Measurements from ENCODE around the gene PDYN. TPM values are rescaled to one million over a fixed set of nuclear protein-coding genes. Genes with fewer than 3 reads are reported as not detected.

Gene PDYN
- total and polyA plus RNA-seq, 8 donors, result not detected

DNA sequence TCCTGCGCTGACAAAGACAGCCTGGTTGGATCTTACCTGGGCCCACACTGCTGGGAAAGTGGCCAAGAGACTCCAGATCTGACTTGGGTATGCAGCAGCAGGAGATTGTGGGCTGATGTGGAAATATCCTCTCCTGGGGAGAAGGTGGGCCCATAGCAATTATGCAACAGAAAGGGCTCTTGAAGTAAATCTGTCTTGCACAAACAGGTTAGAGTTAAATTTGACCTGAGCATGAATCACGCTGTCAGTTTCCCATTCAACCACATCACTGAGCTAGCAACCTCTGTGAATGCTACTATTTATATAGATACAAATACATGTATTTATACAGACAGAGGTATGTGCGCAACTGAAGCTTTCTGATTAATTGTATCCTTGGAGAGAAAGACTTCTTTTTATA lies 28.3 kb upstream of the PDYN start:
- no peak for DNase-seq
- Histone ChIP-seq H3K4me3 (no peak overlapping the region), H3K9me3 (peaks cover 0 to 14% (median 13%) of the 10 kb centered on the region in 4 donors), H3K4me1 (no peaks in the 10 kb centered on the region), H3K36me3 (no peaks in the 10 kb centered on the region), H3K27me3 (peaks cover 0 to 31% (median 7%) of the 10 kb centered on the region in 3 donors), H3K27ac (no peak overlapping the region)
- intact Hi-C loops (cut with DNase I; ENCODE audit: low total_unique reads), result no loop called here
- TF ChIP-seq EP300 (IDR thresholded peaks at IDR 0.05), result no peak
- TF ChIP-seq POLR2AphosphoS5 (IDR thresholded peaks at IDR 0.05), result no peak
- TF ChIP-seq POLR2A (IDR thresholded peaks at IDR 0.05), result no peak
- TF ChIP-seq, protein P1, sequence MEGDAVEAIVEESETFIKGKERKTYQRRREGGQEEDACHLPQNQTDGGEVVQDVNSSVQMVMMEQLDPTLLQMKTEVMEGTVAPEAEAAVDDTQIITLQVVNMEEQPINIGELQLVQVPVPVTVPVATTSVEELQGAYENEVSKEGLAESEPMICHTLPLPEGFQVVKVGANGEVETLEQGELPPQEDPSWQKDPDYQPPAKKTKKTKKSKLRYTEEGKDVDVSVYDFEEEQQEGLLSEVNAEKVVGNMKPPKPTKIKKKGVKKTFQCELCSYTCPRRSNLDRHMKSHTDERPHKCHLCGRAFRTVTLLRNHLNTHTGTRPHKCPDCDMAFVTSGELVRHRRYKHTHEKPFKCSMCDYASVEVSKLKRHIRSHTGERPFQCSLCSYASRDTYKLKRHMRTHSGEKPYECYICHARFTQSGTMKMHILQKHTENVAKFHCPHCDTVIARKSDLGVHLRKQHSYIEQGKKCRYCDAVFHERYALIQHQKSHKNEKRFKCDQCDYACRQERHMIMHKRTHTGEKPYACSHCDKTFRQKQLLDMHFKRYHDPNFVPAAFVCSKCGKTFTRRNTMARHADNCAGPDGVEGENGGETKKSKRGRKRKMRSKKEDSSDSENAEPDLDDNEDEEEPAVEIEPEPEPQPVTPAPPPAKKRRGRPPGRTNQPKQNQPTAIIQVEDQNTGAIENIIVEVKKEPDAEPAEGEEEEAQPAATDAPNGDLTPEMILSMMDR (IDR thresholded peaks at IDR 0.05), result no peak
- 61 to 75% (median 65%) methylated on average over 3 of the region's 3 CpGs for WGBS, 5 donors

DNA sequence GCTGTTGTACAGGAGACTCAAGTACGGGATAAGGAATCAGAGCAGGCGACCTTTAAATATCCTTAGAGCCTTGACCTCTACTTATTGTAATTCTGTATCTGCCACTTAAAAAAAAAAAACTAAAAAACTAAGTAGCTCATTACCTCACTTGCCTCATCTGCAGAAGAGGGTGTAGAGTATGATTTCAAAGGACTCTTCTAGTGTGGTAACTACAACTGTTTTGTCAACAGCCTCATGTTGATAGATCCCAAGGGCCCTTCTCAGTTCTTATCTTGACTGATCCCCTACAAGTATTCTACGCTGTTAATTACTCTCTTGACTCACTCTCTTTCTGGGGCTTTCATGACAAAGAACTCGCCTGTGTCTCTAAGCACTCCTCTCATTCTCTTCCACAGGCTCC lies 16.7 kb upstream of the PDYN start:
- H3K27me3 ChIP-seq, result peaks cover 0 to 50% (median 0%) of the 10 kb centered on the region in 3 donors
- TF ChIP-seq, protein P1 (IDR thresholded peaks at IDR 0.05), result no peak
- TF ChIP-seq EP300 (IDR thresholded peaks at IDR 0.05), result no peak
- TF ChIP-seq POLR2AphosphoS5 (IDR thresholded peaks at IDR 0.05), result no peak
- no peak for TF ChIP-seq POLR2A (IDR thresholded peaks at IDR 0.05)
- no peak overlapping the region for H3K27ac ChIP-seq
- H3K36me3 ChIP-seq, result no peaks in the 10 kb centered on the region
- peaks cover 0 to 7% (median 0%) of the 10 kb centered on the region in 4 donors for H3K4me1 ChIP-seq
- H3K4me3 ChIP-seq, result no peak overlapping the region
- WGBS, 5 donors, result 33 to 49% (median 41%) methylated on average over 4 of the region's 4 CpGs
- DNase-seq, result no peak
- H3K9me3 ChIP-seq, result no peaks in the 10 kb centered on the region
- intact Hi-C loops (cut with DNase I; ENCODE audit: low total_unique reads), result no loop called here

DNA sequence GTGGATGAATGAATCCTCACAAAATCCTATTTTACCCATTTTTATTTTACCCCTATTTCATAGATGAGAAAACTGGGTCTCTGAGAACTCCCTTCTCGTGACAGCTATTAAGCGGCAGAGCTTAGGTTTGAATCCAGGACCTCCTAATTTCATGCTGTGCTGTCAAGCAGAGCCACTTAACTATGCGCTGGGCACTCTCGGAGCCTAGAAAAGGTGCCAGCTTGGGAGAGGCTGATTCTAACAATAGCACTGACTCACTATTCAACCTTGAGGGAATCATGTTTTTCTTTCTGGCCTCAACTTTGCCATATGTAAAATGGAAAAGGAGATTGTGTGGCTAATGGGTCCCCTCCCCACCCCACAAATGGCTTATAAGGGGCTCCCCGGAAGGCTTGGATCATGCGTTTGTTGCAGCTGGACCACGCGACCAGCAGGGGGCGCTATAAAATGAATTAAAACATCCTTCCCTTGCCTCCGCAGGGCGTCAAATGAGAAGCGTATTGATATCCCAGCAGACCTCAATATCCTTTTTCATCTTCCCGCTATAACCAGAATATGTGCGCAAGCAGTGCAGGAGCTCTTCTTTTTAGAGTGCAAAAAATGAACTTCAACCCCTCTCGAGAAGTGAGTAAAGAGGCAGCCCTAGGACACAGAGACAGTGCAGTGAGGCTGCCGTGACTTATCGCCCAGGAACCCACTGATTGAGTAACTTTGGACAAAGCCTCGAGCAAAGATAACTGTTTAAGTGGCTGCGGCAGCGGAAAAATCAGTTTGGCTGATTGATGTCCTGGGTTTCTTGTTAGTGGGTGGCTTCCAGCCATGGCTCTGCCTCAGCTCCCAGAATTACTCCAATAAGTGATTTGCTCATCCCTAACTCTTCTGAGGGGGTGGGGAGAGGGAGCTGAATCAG lies 12.8 kb upstream of the PDYN start:
- TF ChIP-seq, protein P1 (IDR thresholded peaks at IDR 0.05), result peak in 4 of 7 experiments; percentile 10 to 60 (median 46)
- TF ChIP-seq POLR2AphosphoS5 (IDR thresholded peaks at IDR 0.05), result no peak
- H3K27me3 ChIP-seq, result peaks cover 0 to 68% (median 5%) of the 10 kb centered on the region in 3 donors
- DNase-seq, result peak; percentile 27 to 51

DNA sequence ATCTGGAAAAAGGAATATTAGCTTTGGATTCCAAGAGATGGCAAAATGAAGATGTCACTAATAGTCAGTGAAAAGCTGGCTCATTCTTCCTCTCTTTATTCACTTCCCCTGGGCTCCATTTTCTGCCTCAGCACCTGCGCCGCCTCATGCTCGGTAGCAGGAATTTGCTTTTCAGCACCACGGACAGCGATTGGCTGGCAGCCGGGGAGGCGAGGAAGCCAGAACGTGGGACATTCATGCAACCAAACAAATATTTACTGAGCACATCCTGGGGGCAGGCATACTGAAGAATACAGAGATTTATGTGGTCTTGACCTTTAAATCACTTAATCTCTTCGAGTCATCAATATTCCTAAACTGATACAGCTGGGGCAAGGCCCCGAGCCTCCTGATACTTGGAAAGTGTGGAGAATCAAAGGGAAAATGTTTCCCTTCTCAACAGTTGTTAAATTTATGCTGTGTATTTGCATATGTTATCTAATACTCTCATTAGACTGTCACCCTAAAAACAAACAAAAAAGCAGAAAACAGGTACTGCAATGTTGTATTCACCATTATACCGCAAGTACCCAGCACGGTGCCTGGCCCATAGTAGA lies 12.1 kb upstream of the PDYN start:
- Histone ChIP-seq H3K4me3 (no peak overlapping the region), H3K4me1 (peaks cover 0 to 7% (median 0%) of the 10 kb centered on the region in 4 donors), H3K36me3 (no peaks in the 10 kb centered on the region), H3K27ac (no peak overlapping the region), H3K27me3 (peaks cover 0 to 70% (median 5%) of the 10 kb centered on the region in 3 donors), H3K9me3 (no peaks in the 10 kb centered on the region)
- peak; percentile 62 to 89 for DNase-seq
- intact Hi-C loops (cut with DNase I; ENCODE audit: low total_unique reads), result no loop called here
- WGBS, 5 donors, result 15 to 18% (median 15%) methylated on average over 12 of the region's 12 CpGs
- TF ChIP-seq POLR2A (IDR thresholded peaks at IDR 0.05), result no peak
- TF ChIP-seq, protein P1 (IDR thresholded peaks at IDR 0.05), result no peak
- no peak for TF ChIP-seq EP300 (IDR thresholded peaks at IDR 0.05)
- peak in 1 of 3 donors; percentile 26 for TF ChIP-seq POLR2AphosphoS5 (IDR thresholded peaks at IDR 0.05)

More for the DNA sequence above, 12.8 kb upstream of the PDYN start:
- 19 to 25% (median 25%) methylated on average over 20 of the region's 20 CpGs for WGBS, 5 donors
- intact Hi-C loops (cut with DNase I; ENCODE audit: low total_unique reads), result no loop called here
- no peaks in the 10 kb centered on the region for H3K9me3 ChIP-seq
- no peak overlapping the region for H3K27ac ChIP-seq
- no peak overlapping the region for H3K4me3 ChIP-seq
- H3K4me1 ChIP-seq, result peaks cover 0 to 7% (median 0%) of the 10 kb centered on the region in 4 donors
- H3K36me3 ChIP-seq, result no peaks in the 10 kb centered on the region

Measured in stomach (tissue), 9 donors.